ENCODE data around the gene HECW1. TPM values are rescaled to one million over a fixed set of nuclear protein-coding genes. Genes with fewer than 3 reads are reported as not detected.

Gene HECW1
- total RNA-seq, 4 donors from 2014 or later, result 0.83 to 3.9 (median 2.7) TPM; not detected in 1

- Histone ChIP-seq H3K36me3 (no peaks in the 10 kb centered on the region), H3K4me3 (no peak overlapping the region), H3K27ac (no peak overlapping the region), H3K9me3 (no peaks in the 10 kb centered on the region), H3K27me3 (no peaks in the 10 kb centered on the region), H3K4me1 (no peaks in the 10 kb centered on the region)
- TF ChIP-seq POLR2A (IDR thresholded peaks at IDR 0.05) (no peak), CTCF (IDR thresholded peaks at IDR 0.05) (no peak)
- DNase-seq, result no peak
Measured at GRCh38 chr7:43554423-43554822, 442.0 kb downstream of the HECW1 start.

- H3K4me1 ChIP-seq, result no peaks in the 10 kb centered on the region
- no peak overlapping the region for H3K27ac ChIP-seq
- TF ChIP-seq POLR2A (IDR thresholded peaks at IDR 0.05) (no peak), CTCF (IDR thresholded peaks at IDR 0.05) (no peak)
- DNase-seq, result no peak
- H3K27me3 ChIP-seq, result no peaks in the 10 kb centered on the region
- no peak overlapping the region for H3K4me3 ChIP-seq
- no peaks in the 10 kb centered on the region for H3K9me3 ChIP-seq
- no peaks in the 10 kb centered on the region for H3K36me3 ChIP-seq
Measured at GRCh38 chr7:43557831-43558495, 445.5 kb downstream of the HECW1 start.

GRCh38 chr7:43559171-43559945 lies 446.9 kb downstream of the HECW1 start:
- no peak overlapping the region for H3K4me3 ChIP-seq
- no peaks in the 10 kb centered on the region for H3K36me3 ChIP-seq
- H3K27ac ChIP-seq, result no peak overlapping the region
- H3K4me1 ChIP-seq, result no peaks in the 10 kb centered on the region
- H3K9me3 ChIP-seq, result no peaks in the 10 kb centered on the region
- DNase-seq, result no peak
- H3K27me3 ChIP-seq, result no peaks in the 10 kb centered on the region
- TF ChIP-seq POLR2A (IDR thresholded peaks at IDR 0.05), result no peak
- TF ChIP-seq CTCF (IDR thresholded peaks at IDR 0.05), result no peak

GRCh38 chr7:43559946-43560335 lies 447.5 kb downstream of the HECW1 start:
- H3K9me3 ChIP-seq, result no peaks in the 10 kb centered on the region
- DNase-seq, result no peak
- no peaks in the 10 kb centered on the region for H3K4me1 ChIP-seq
- no peaks in the 10 kb centered on the region for H3K36me3 ChIP-seq
- no peak overlapping the region for H3K27ac ChIP-seq
- H3K4me3 ChIP-seq, result no peak overlapping the region
- TF ChIP-seq POLR2A (IDR thresholded peaks at IDR 0.05) (no peak), CTCF (IDR thresholded peaks at IDR 0.05) (no peak)
- H3K27me3 ChIP-seq, result no peaks in the 10 kb centered on the region

GRCh38 chr7:43560742-43561330 lies 448.4 kb downstream of the HECW1 start:
- H3K27ac ChIP-seq, result no peak overlapping the region
- H3K36me3 ChIP-seq, result no peaks in the 10 kb centered on the region
- DNase-seq, result no peak
- no peak overlapping the region for H3K4me3 ChIP-seq
- TF ChIP-seq CTCF (IDR thresholded peaks at IDR 0.05), result no peak
- no peak for TF ChIP-seq POLR2A (IDR thresholded peaks at IDR 0.05)
- no peaks in the 10 kb centered on the region for H3K27me3 ChIP-seq
- H3K9me3 ChIP-seq, result no peaks in the 10 kb centered on the region
- H3K4me1 ChIP-seq, result no peaks in the 10 kb centered on the region
